Endometrium (tissue), 2 donors: ENCODE measurements around the gene SEC16A.

Source experiments
- FAIRE-seq: peaks from 2 replicates; lab custom pipeline; 2012; peaks lifted over from hg19 to GRCh38; lab: Jason Lieb, UNC
- donor health status: control.
- donor health status: control.

SEC16A gene

GRCh38 chr9:136519263-136520052, 36.6 kb upstream of the SEC16A start:
- FAIRE-seq, result no peak

GRCh38 chr9:136518623-136519022, 35.8 kb upstream of the SEC16A start:
- no peak for FAIRE-seq

- no peak for FAIRE-seq
Observed at GRCh38 chr9:136517950-136518349, 35.1 kb upstream of the SEC16A start.

- FAIRE-seq, result no peak
Observed at GRCh38 chr9:136517012-136517743, 34.3 kb upstream of the SEC16A start.

- no peak for FAIRE-seq
Observed at GRCh38 chr9:136516191-136516654, 33.4 kb upstream of the SEC16A start.

- FAIRE-seq, result no peak
Observed at GRCh38 chr9:136515276-136515675, 32.4 kb upstream of the SEC16A start.

GRCh38 chr9:136514022-136514714, 31.3 kb upstream of the SEC16A start:
- FAIRE-seq, result no peak

- FAIRE-seq, result no peak
Observed at GRCh38 chr9:136513191-136513590, 30.4 kb upstream of the SEC16A start.

- FAIRE-seq, result no peak
Observed at GRCh38 chr9:136512651-136513071, 29.8 kb upstream of the SEC16A start.

GRCh38 chr9:136511670-136512592, 29.1 kb upstream of the SEC16A start:
- no peak for FAIRE-seq

- FAIRE-seq, result no peak
Observed at GRCh38 chr9:136511144-136511669, 28.4 kb upstream of the SEC16A start.

GRCh38 chr9:136510561-136510960, 27.7 kb upstream of the SEC16A start:
- FAIRE-seq, result no peak

- FAIRE-seq, result no peak
Observed at GRCh38 chr9:136509549-136509948, 26.7 kb upstream of the SEC16A start.

- no peak for FAIRE-seq
Observed at GRCh38 chr9:136508729-136509500, 26.1 kb upstream of the SEC16A start.

- no peak for FAIRE-seq
Observed at GRCh38 chr9:136507992-136508375, 25.1 kb upstream of the SEC16A start.

- no peak for FAIRE-seq
Observed at GRCh38 chr9:136507221-136507991, 24.6 kb upstream of the SEC16A start.

- FAIRE-seq, result no peak
Observed at GRCh38 chr9:136506425-136506824, 23.6 kb upstream of the SEC16A start.

GRCh38 chr9:136505406-136506403, 22.9 kb upstream of the SEC16A start:
- no peak for FAIRE-seq
